AG09319 (cell line): ENCODE results near the gene TAAR1.
"Not testable (repeated sequence)": the region's sequence is repeated elsewhere in the genome, so short reads cannot be mapped to it uniquely, and the experiment has no call there.

Experiments
- DNase-seq: peaks from one replicate; pipeline ENCODE4 v3.0.0-alpha.2; 2010; ENCODE audit warnings: low read depth; ENCODE audit errors: extremely low read depth
- TF ChIP-seq, protein P1 (sequence below): IDR thresholded peaks from 2 replicates; pipeline ENCODE4 v1.5.1; 2011; ENCODE audit warnings: low read depth, mild to moderate bottlenecking, inconsistent platforms, low read length, moderate library complexity

The TAAR1 gene

DNA sequence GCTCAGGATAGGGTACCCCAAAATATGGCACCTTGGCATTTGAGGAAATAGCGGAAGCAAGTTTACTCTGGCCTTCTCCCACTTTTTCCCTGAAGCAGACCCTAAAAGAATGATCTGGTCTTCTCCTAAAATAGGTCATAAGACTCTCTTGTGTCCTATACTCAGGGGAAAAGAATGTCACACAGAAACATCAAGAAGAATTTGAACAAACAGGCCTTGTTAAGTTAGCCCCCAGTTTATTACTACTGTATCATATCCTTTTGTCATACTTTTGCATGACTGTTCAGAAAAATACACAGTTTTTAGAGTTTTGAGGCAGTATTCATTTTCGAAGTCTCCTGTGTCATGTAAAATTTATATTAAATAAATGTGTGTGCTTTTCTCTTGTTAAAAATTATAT lies 47.4 kb downstream of the TAAR1 start:
- TF ChIP-seq, protein P1, sequence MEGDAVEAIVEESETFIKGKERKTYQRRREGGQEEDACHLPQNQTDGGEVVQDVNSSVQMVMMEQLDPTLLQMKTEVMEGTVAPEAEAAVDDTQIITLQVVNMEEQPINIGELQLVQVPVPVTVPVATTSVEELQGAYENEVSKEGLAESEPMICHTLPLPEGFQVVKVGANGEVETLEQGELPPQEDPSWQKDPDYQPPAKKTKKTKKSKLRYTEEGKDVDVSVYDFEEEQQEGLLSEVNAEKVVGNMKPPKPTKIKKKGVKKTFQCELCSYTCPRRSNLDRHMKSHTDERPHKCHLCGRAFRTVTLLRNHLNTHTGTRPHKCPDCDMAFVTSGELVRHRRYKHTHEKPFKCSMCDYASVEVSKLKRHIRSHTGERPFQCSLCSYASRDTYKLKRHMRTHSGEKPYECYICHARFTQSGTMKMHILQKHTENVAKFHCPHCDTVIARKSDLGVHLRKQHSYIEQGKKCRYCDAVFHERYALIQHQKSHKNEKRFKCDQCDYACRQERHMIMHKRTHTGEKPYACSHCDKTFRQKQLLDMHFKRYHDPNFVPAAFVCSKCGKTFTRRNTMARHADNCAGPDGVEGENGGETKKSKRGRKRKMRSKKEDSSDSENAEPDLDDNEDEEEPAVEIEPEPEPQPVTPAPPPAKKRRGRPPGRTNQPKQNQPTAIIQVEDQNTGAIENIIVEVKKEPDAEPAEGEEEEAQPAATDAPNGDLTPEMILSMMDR, result no peak
- DNase-seq, result no peak

DNA sequence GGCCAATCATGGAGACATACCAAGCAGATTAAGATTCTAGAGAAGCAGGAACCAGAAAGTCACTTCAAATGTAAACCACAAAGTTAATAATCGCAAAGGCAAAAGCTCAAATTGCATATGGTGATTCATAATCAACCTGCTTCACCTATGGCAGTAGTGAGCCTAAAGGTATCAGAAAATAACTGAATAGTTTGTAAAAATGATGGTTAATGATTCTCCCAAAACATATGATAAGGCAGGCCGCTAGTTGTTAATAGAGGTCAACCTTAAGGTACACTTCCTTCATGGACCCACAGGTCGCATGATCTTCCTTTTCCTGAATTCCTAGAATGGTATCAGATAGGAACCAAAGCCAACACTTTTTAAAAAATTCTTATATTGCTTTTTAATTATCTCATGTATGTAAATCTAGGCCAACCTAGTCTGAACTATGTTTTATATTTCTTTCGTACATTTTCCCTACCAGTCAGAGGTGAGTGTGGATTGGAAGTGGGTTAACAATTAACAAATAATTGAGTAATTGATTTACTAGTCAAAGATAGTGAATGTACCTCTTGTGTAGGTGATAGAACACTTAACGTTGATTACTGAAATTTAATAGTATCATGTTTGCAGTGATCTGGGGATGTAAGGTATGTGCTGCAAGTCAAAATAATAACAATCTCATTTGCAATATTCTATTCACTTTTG lies 51.3 kb downstream of the TAAR1 start:
- no peak for DNase-seq
- TF ChIP-seq, protein P1, result no peak

DNA sequence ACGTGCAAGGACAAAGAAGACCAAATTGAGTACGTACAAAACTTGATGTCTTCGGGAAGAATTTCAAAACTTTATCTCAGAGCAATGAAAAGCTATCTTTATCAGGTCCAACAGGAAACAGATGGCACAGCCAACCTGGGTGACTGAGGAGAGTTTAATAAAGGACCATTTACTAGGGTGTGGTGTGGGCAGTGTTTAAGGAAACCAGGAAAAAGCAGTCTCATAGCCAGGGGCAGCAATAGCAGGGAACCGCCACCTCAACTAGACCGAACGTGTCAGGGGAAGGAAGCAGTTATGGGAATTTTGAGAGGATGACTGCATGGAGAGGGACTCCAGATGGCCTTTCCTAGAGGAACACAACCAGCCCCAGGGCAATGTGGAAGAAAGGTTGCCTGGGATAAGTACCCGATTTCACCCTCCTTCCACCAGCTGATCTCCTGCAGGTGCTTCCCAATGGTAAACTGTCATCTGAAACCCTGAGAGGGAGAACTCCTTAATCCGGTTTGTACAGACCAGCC lies 54.3 kb downstream of the TAAR1 start:
- DNase-seq, result no peak
- TF ChIP-seq, protein P1, result no peak

DNA sequence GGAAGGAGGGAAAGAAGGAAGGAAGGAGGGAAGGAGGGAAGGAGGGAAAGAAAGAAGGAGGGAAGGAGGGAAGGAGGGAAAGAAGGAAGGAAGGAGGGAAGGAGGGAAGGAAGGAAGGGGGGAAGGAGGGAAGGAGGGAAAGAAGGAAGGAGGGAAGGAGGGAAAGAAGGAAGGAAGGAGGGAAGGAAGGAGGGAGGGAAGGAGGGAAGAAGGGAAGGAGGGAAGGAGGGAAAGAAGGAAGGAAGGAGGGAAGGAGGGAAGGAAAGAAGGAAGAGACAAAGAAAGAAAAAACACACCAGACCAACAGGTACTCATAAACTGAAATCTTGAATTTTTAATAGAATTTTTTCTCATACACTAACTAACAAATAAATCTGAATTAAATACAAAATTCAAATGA lies 58.1 kb downstream of the TAAR1 start:
- DNase-seq, result not testable (repeated sequence)

DNA sequence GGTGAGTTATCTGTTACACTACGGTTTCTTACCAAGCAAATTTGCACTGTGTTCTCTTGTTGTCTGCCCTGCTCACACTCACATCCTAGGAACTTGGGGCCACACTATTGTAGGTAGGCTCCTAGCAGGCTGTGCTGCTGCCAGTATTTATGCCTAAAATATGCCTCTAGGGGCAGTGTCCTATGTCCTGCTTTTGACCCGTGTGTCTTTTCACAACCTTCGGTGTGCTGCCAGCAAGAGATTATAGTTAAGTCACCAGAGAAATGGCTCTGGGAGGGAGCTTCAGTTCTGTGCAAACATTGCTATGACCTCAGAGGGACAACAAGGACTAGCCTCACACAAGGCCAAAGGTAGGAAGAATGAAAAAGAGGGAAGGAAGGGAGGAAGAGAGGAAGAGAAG lies 60.5 kb downstream of the TAAR1 start:
- TF ChIP-seq, protein P1, result peak; percentile 8; the same call in 1 of the 2 replicates
- DNase-seq, result no peak

DNA sequence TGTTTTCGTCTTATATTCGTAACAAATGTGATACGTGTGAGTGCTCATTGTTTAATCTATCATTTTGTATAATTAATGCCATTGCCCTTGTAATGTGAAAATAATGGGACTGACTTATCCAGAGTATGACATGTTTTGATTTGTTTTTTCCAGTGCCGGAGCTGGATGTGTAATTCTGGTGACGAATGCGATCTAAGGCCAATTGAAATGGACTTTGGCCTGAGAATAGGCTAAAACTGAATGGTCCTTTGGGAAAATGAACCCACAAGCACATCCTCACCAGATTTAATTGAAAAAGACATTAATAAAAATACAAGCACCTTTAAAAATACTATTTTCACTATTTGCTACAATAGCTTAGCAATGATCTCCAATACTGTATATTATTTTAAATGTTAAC lies 62.8 kb downstream of the TAAR1 start:
- TF ChIP-seq, protein P1, result no peak

More for the DNA sequence above, 62.8 kb downstream of the TAAR1 start:
- DNase-seq, result no peak
